Mesendoderm (in vitro differentiated cells): ENCODE results near the gene EMD. TPM values are rescaled to one million over a fixed set of nuclear protein-coding genes. Genes with fewer than 3 reads are reported as not detected.

Experiments used
- DNase-seq: peaks from one replicate; pipeline ENCODE4 v3.0.0; 2013
- H2AK5ac ChIP-seq: 2 replicates; pipeline ENCODE4 v1.6.1; 2013; ENCODE audit warnings: low read length, inconsistent platforms
- H2BK120ac ChIP-seq: 2 replicates; pipeline ENCODE4 v1.6.1; 2013; ENCODE audit warnings: low read depth, mild to moderate bottlenecking, low read length, moderate library complexity, mixed read lengths
- H2BK15ac ChIP-seq: replicated peaks from 2 replicates; pipeline ENCODE4 v1.6.1; 2013; ENCODE audit warnings: low read depth, mild to moderate bottlenecking, moderate library complexity
- H2BK5ac ChIP-seq: 2 replicates; pipeline ENCODE4 v1.6.1; 2013; ENCODE audit warnings: low read length, inconsistent platforms
- H3K18ac ChIP-seq: 2 replicates; pipeline ENCODE4 v1.6.1; 2013; ENCODE audit warnings: mild to moderate bottlenecking, low read length, mixed read lengths
- H3K23ac ChIP-seq: one replicate; pipeline ENCODE4 v1.6.1; 2013; ENCODE audit warnings: low read length
- H3K27ac ChIP-seq: 2 replicates; pipeline ENCODE4 v1.5.1; 2013; ENCODE audit warnings: low read depth, mild to moderate bottlenecking, inconsistent platforms, low read length, moderate library complexity
- H3K27me3 ChIP-seq: 2 replicates; pipeline ENCODE4 v1.6.1; 2013; ENCODE audit warnings: low read length, control low read depth, mild to moderate bottlenecking, inconsistent platforms; ENCODE audit not compliant: insufficient read depth, poor library complexity
- H3K36me3 ChIP-seq: 2 replicates; pipeline ENCODE4 v1.6.1; 2013; ENCODE audit warnings: low read length, inconsistent platforms; ENCODE audit not compliant: control insufficient read depth, insufficient read depth
- H3K4ac ChIP-seq: one replicate; pipeline ENCODE4 v1.6.1; 2013; ENCODE audit warnings: low read depth, mild to moderate bottlenecking, low read length, moderate library complexity
- H3K4me1 ChIP-seq: 2 replicates; pipeline ENCODE4 v1.6.1; 2013; ENCODE audit warnings: low read depth, low read length, inconsistent platforms; ENCODE audit not compliant: control insufficient read depth
- H3K4me2 ChIP-seq: 2 replicates; pipeline ENCODE4 v1.6.1; 2013; ENCODE audit warnings: low read length
- H3K4me3 ChIP-seq: 2 replicates; pipeline ENCODE4 v1.5.1; 2013; ENCODE audit warnings: mild to moderate bottlenecking, low read length
- H3K56ac ChIP-seq: one replicate; pipeline ENCODE4 v1.6.1; 2013; ENCODE audit warnings: low read length
- H3K79me1 ChIP-seq: 2 replicates; pipeline ENCODE4 v1.6.1; 2013; ENCODE audit warnings: low read length, inconsistent platforms
- H3K79me2 ChIP-seq: 2 replicates; pipeline ENCODE4 v1.6.1; 2013; ENCODE audit warnings: mild to moderate bottlenecking, low read length; ENCODE audit not compliant: control insufficient read depth, insufficient read depth
- H3K9ac ChIP-seq: 2 replicates; pipeline ENCODE4 v1.6.1; 2013; ENCODE audit warnings: low read length, inconsistent platforms
- H4K5ac ChIP-seq: one replicate; pipeline ENCODE4 v1.6.1; 2013; ENCODE audit warnings: low read length
- H4K8ac ChIP-seq: one replicate; pipeline ENCODE4 v1.6.1; 2013; ENCODE audit warnings: low read depth, mild to moderate bottlenecking, control low read depth, low read length, moderate library complexity
- WGBS: extraction: QIAGEN DNeasy Blood & Tissue Kit; methylation state at CpG from one replicate; pipeline ENCODE4 v1.1.7; 2013; ENCODE audit warnings: low lambda C conversion rate, missing lambda C conversion rate; ENCODE audit not compliant: insufficient coverage; ENCODE audit errors: extremely low coverage; 5-methylcytosine and 5-hydroxymethylcytosine counted together
- polyA plus RNA-seq, 2 experiments: library from polyadenylated mRNA; stranded (reverse); fragments of 200-250 nt; gene quantifications; one replicate each; pipeline ENCODE4 v1.2.3, GENCODE V29; 2013

Gene EMD
- polyA plus RNA-seq (2013, experiment 1 of 2) = 45.5 TPM
- 46.7 TPM for polyA plus RNA-seq (2013, experiment 2 of 2)

- Histone ChIP-seq H2AK5ac (no peak within 1 kb of the TSS), H3K36me3 (no peaks in the 10 kb centered on the region), H3K4me3 (peak within 1 kb of the TSS; percentile 71), H3K4me2 (peak within 1 kb of the TSS; percentile 54), H4K8ac (no peak within 1 kb of the TSS), H2BK120ac (no peak within 1 kb of the TSS), H3K23ac (peak within 1 kb of the TSS; percentile 24), H4K5ac (no peak within 1 kb of the TSS), H2BK15ac (no peak within 1 kb of the TSS), H3K79me2 (peaks cover 4% of the 10 kb centered on the region), H3K9ac (peak within 1 kb of the TSS; percentile 82), H3K4me1 (no peaks in the 10 kb centered on the region), H3K79me1 (no peaks in the 10 kb centered on the region), H3K27me3 (no peaks in the 10 kb centered on the region), H3K56ac (peak within 1 kb of the TSS; percentile 88), H2BK5ac (no peak within 1 kb of the TSS), H3K27ac (peak within 1 kb of the TSS; percentile 94), H3K18ac (peak within 1 kb of the TSS; percentile 41), H3K4ac (peak within 1 kb of the TSS; percentile 92)
- whole genome bisulfite sequencing = no CpG with 5 or more reads among the region's 103 CpGs
- DNase-seq = peak; percentile 98
These were observed at the start of gene EMD for GRCh38 chrX:154378799-154379568. EMD (plus strand) TSS chrX:154379295; CDS start chrX:154379485, 190 bp downstream.

GRCh38 chrX:154332561-154332960 lies 46.5 kb upstream of the EMD start:
- no peaks in the 10 kb centered on the region for H3K36me3 ChIP-seq
- H2AK5ac ChIP-seq = no peak overlapping the region
- H3K79me1 ChIP-seq = no peaks in the 10 kb centered on the region
- H2BK120ac ChIP-seq = no peak overlapping the region
- no peak overlapping the region for H3K4ac ChIP-seq
- no peak overlapping the region for H4K8ac ChIP-seq
- no peak overlapping the region for H3K23ac ChIP-seq
- H2BK15ac ChIP-seq = no peak overlapping the region
- no peak overlapping the region for H3K27ac ChIP-seq
- no peaks in the 10 kb centered on the region for H3K27me3 ChIP-seq
- H3K4me2 ChIP-seq = no peak overlapping the region
- H3K18ac ChIP-seq = no peak overlapping the region
- no peak overlapping the region for H3K56ac ChIP-seq
- DNase-seq = no peak
- no peak overlapping the region for H3K4me3 ChIP-seq
- no CpG with 5 or more reads among the region's 29 CpGs for WGBS
- no peaks in the 10 kb centered on the region for H3K4me1 ChIP-seq
- H3K9ac ChIP-seq = no peak overlapping the region
- no peaks in the 10 kb centered on the region for H3K79me2 ChIP-seq
- no peak overlapping the region for H4K5ac ChIP-seq
- H2BK5ac ChIP-seq = no peak overlapping the region

DNA sequence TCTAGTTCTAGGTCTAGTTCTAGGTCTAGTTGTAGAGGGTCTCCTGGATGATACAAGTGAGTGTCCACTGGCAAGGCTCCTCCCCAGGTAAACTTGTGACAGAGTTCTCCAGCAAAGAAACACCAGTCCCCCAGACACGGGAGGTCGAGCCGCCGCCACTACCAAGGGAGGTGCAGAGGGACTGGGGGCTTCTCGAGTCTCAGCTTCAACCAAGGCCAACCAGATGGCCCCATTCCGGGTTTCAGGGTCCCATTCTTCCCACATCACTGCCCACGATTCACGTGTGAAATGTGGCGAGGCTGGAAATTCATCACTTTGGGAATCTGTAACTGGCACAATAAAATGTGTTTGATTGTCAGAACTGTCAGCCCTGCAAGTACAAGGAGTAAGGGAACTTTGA lies 46.0 kb upstream of the EMD start:
- WGBS = no CpG with 5 or more reads among the region's 9 CpGs
- H3K18ac ChIP-seq = no peak overlapping the region
- H3K79me2 ChIP-seq = no peaks in the 10 kb centered on the region
- DNase-seq = no peak
- H3K27me3 ChIP-seq = no peaks in the 10 kb centered on the region
- no peak overlapping the region for H4K5ac ChIP-seq
- H3K23ac ChIP-seq = no peak overlapping the region
- H3K9ac ChIP-seq = no peak overlapping the region
- H3K4me2 ChIP-seq = no peak overlapping the region
- no peak overlapping the region for H2BK5ac ChIP-seq
- no peak overlapping the region for H2BK15ac ChIP-seq
- H3K27ac ChIP-seq = no peak overlapping the region
- no peaks in the 10 kb centered on the region for H3K4me1 ChIP-seq
- no peak overlapping the region for H4K8ac ChIP-seq
- no peaks in the 10 kb centered on the region for H3K79me1 ChIP-seq
- H2BK120ac ChIP-seq = no peak overlapping the region
- H3K56ac ChIP-seq = no peak overlapping the region
- H3K4me3 ChIP-seq = no peak overlapping the region
- H3K4ac ChIP-seq = no peak overlapping the region
- no peaks in the 10 kb centered on the region for H3K36me3 ChIP-seq
- no peak overlapping the region for H2AK5ac ChIP-seq

DNA sequence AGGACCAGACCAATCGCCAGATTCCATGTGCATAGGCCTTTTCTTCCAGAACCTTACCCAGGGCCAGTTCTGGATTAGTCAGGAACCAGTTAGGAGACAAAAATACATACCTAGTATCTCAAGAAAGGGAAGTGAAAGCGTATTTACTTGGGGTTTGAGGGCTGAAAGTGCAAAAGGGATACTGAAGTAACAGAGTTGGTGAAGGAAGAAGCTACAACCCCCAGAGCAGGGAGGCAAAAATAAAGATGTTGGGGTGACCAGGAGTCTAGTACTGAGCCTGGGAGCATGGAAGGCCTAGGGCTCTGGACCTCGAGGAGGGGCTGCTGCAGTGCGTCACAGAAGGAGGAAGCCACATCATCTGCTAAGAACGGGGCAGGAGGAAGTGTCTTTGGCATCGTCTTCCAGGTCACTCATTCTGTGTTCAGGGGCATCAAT lies 45.2 kb upstream of the EMD start:
- H3K4me3 ChIP-seq = no peak overlapping the region
- no peak overlapping the region for H2AK5ac ChIP-seq
- H3K18ac ChIP-seq = no peak overlapping the region
- H3K4ac ChIP-seq = no peak overlapping the region
- H3K23ac ChIP-seq = no peak overlapping the region
- H3K27me3 ChIP-seq = no peaks in the 10 kb centered on the region
- no peak overlapping the region for H2BK120ac ChIP-seq
- no peak for DNase-seq
- no peak overlapping the region for H3K9ac ChIP-seq
- no CpG with 5 or more reads among the region's 6 CpGs for WGBS
- no peak overlapping the region for H3K56ac ChIP-seq
- H3K36me3 ChIP-seq = no peaks in the 10 kb centered on the region
- H3K79me1 ChIP-seq = no peaks in the 10 kb centered on the region
- H3K79me2 ChIP-seq = no peaks in the 10 kb centered on the region
- no peak overlapping the region for H3K27ac ChIP-seq
- H2BK5ac ChIP-seq = no peak overlapping the region
- no peaks in the 10 kb centered on the region for H3K4me1 ChIP-seq
- no peak overlapping the region for H4K5ac ChIP-seq
- H3K4me2 ChIP-seq = no peak overlapping the region
- no peak overlapping the region for H2BK15ac ChIP-seq
- H4K8ac ChIP-seq = no peak overlapping the region

DNA sequence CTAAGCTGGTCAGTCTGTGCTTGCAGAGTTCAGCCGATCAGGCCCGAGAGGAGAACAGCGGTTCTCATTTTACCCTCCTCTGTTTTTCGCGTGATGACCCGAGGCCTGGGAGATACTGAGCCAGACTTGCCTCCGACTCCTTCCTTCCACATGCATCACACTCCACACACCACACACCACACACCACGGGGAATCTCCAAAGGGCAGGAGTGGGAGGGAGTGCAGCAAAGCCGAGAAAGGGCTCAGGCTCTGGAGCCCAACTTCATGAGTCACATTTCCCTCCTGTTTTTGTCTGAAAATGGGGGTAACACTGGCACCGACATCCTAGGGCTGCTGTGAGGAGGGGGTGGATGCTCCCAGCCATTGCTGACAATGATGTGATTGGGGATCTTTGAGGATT lies 44.6 kb upstream of the EMD start:
- Histone ChIP-seq H3K18ac (no peak overlapping the region), H3K79me2 (no peaks in the 10 kb centered on the region), H3K36me3 (no peaks in the 10 kb centered on the region), H4K5ac (no peak overlapping the region), H3K4me3 (no peak overlapping the region), H3K79me1 (no peaks in the 10 kb centered on the region), H2BK5ac (no peak overlapping the region), H3K56ac (no peak overlapping the region), H3K4ac (no peak overlapping the region), H2BK120ac (no peak overlapping the region), H2BK15ac (no peak overlapping the region), H3K4me2 (no peak overlapping the region), H3K27me3 (no peaks in the 10 kb centered on the region), H2AK5ac (no peak overlapping the region), H3K9ac (no peak overlapping the region), H4K8ac (no peak overlapping the region), H3K23ac (no peak overlapping the region), H3K27ac (no peak overlapping the region), H3K4me1 (no peaks in the 10 kb centered on the region)
- DNase-seq = no peak
- no CpG with 5 or more reads among the region's 10 CpGs for WGBS
